NCI-H2029 treated with DMSO at 0.1 percent for 48 hours (cell line): ENCODE measurements around the gene MYCL.

Experiments
- DNase-seq: peaks from one replicate; lab custom pipeline; 2025; lab: John Stamatoyannopoulos, UW

Gene MYCL

GRCh38 chr1:39852214-39852791 is 49.4 kb downstream of the MYCL start:
- DNase-seq: peak; percentile 100

- DNase-seq: peak; percentile 98
Observed at GRCh38 chr1:39850606-39851216, 51.0 kb downstream of the MYCL start.

- peak; percentile 100 for DNase-seq
Observed at GRCh38 chr1:39849203-39849602, 52.5 kb downstream of the MYCL start.

DNA sequence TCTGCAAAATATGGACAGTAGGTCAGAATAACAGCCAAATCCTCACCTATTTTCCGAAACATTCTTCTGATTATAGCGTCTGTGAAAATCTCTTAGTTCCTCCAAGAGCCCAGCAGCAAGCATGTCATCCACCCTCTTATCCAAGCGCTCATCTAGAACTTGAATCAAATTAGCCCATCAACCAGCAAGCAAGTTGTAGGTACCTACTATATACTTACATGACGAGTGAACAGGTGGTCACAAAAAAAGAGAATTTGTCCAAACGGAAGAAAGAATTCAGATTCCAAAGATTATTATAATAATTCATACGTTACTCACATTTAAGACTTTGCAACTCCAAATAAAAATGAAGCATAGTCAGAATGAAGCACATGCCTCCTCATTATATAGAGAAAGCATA is 53.8 kb downstream of the MYCL start:
- DNase-seq: no peak

- DNase-seq: no peak
Observed at GRCh38 chr1:39846796-39847195, 54.9 kb downstream of the MYCL start.

GRCh38 chr1:39845569-39846566 is 55.8 kb downstream of the MYCL start:
- DNase-seq: peak; percentile 100
